Ishikawa (cell line): ENCODE measurements around the gene PAGE4.

Experiments
- CEBPB ChIP-seq: IDR thresholded peaks from 2 replicates; pipeline ENCODE4 v1.6.1; 2012
- CREB1 ChIP-seq: IDR thresholded peaks from 2 replicates; pipeline ENCODE4 v1.6.1; 2012; ENCODE audit warnings: low read depth
- EGR1 ChIP-seq: IDR thresholded peaks from 2 replicates; pipeline ENCODE4 v1.6.1; 2012
- EP300 ChIP-seq: IDR thresholded peaks from 2 replicates; pipeline ENCODE4 v1.6.1; 2012; ENCODE audit warnings: borderline replicate concordance
- FOXM1 ChIP-seq: IDR thresholded peaks from 2 replicates; pipeline ENCODE4 v1.6.1; 2012; ENCODE audit warnings: low read depth, borderline replicate concordance
- MAX ChIP-seq: IDR thresholded peaks from 2 replicates; pipeline ENCODE4 v1.6.1; 2012
- NFIC ChIP-seq: IDR thresholded peaks from 2 replicates; pipeline ENCODE4 v1.6.1; 2012
- RAD21 ChIP-seq: IDR thresholded peaks from 2 replicates; pipeline ENCODE4 v1.6.1; 2012; ENCODE audit warnings: low read depth
- REST ChIP-seq: IDR thresholded peaks from 2 replicates; pipeline ENCODE4 v1.6.1; 2012; ENCODE audit warnings: low read depth, mild to moderate bottlenecking
- TAF1 ChIP-seq: IDR thresholded peaks from 2 replicates; pipeline ENCODE4 v1.6.1; 2012; ENCODE audit warnings: low read depth, mild to moderate bottlenecking
- TCF12 ChIP-seq: IDR thresholded peaks from 2 replicates; pipeline ENCODE4 v1.6.1; 2012; ENCODE audit warnings: low read depth
- TEAD4 ChIP-seq: IDR thresholded peaks from 2 replicates; pipeline ENCODE4 v1.6.1; 2012
- USF1 ChIP-seq: IDR thresholded peaks from 2 replicates; pipeline ENCODE4 v1.6.1; 2012
- YY1 ChIP-seq: IDR thresholded peaks from 2 replicates; pipeline ENCODE4 v1.6.1; 2012; ENCODE audit warnings: low read depth
- ZBTB7A ChIP-seq: IDR thresholded peaks from 2 replicates; pipeline ENCODE4 v1.6.1; 2012; ENCODE audit warnings: low read depth

The PAGE4 gene

GRCh38 chrX:49809891-49810632 lies 19.0 kb upstream of the PAGE4 start:
- no peak for TF ChIP-seq TCF12
- no peak for TF ChIP-seq NFIC
- TF ChIP-seq FOXM1: no peak
- TF ChIP-seq ZBTB7A: no peak
- TF ChIP-seq TAF1: no peak
- TF ChIP-seq EGR1: no peak
- no peak for TF ChIP-seq REST
- TF ChIP-seq RAD21: no peak
- no peak for TF ChIP-seq USF1
- TF ChIP-seq YY1: no peak
- TF ChIP-seq TEAD4: no peak
- TF ChIP-seq MAX: no peak
- no peak for TF ChIP-seq CREB1
- no peak for TF ChIP-seq CEBPB
- TF ChIP-seq EP300: no peak

- TF ChIP-seq EGR1 (no peak), CEBPB (no peak), TAF1 (no peak), TEAD4 (no peak), YY1 (no peak), RAD21 (no peak), ZBTB7A (no peak), EP300 (no peak), CREB1 (no peak)
These were observed 16.9 kb upstream of the PAGE4 start for GRCh38 chrX:49812177-49812576.

- TF ChIP-seq RAD21 (no peak), CEBPB (no peak), EP300 (no peak), NFIC (no peak), MAX (no peak), TAF1 (no peak), EGR1 (no peak)
These were observed 12.7 kb upstream of the PAGE4 start for GRCh38 chrX:49816435-49816834.

- TF ChIP-seq RAD21: peak; percentile 59
- TF ChIP-seq TCF12: no peak
These were observed 9.3 kb downstream of the PAGE4 start for GRCh38 chrX:49838374-49838773.

GRCh38 chrX:49840679-49841078 lies 11.6 kb downstream of the PAGE4 start:
- TF ChIP-seq MAX (no peak), EGR1 (no peak), TCF12 (no peak), FOXM1 (no peak), NFIC (no peak), YY1 (0 out of 2 replicates have a peak, but pooled peaks have one; percentile 30), CREB1 (no peak), RAD21 (peak; percentile 35), TEAD4 (no peak), REST (no peak), EP300 (no peak), CEBPB (no peak), TAF1 (no peak)

GRCh38 chrX:49842621-49843020 lies 13.5 kb downstream of the PAGE4 start:
- no peak for TF ChIP-seq MAX
- no peak for TF ChIP-seq EGR1
- TF ChIP-seq EP300: no peak
- TF ChIP-seq YY1: no peak
- TF ChIP-seq FOXM1: no peak
- no peak for TF ChIP-seq TCF12
- TF ChIP-seq TEAD4: no peak
- no peak for TF ChIP-seq CREB1
